WTC11 (cell line): Measurements from ENCODE around the gene MTA3. TPM values are rescaled to one million over a fixed set of nuclear protein-coding genes. Genes with fewer than 3 reads are reported as not detected.

Source experiments
- ATAC-seq: fragments of 200-7000 bp; cut with Tn5 transposase; 2 replicates; pipeline ENCODE4 v1.10.0; 2021; ENCODE audit warnings: mild to moderate bottlenecking, moderate library complexity
- CTCF ChIA-PET: fragments of 300-600 bp; sonication (Branson Sonifier 250); formaldehyde crosslinking; loops from one replicate; lab custom pipeline; 2021; ENCODE audit warnings: antibody characterized with exemption; lab: Charles Lee
- POLR2A ChIA-PET: fragments of 350-600 bp; sonication (Branson Sonifier 250); formaldehyde crosslinking; loops from one replicate; lab custom pipeline; 2021; ENCODE audit warnings: antibody characterized with exemption; lab: Charles Lee
- DNase-seq: peaks from one replicate; pipeline ENCODE4 v3.0.0; 2021; ENCODE audit warnings: low spot score
- H3K27ac Mint-ChIP-seq: 2 replicates; pipeline ENCODE4 v1.8.0; 2021; ENCODE audit warnings: mixed read lengths
- H3K27me3 Mint-ChIP-seq: 2 replicates; pipeline ENCODE4 v1.8.0; 2021; ENCODE audit warnings: low read depth, mild to moderate bottlenecking, moderate library complexity, mixed read lengths
- H3K36me3 Mint-ChIP-seq: 2 replicates; pipeline ENCODE4 v1.8.0; 2021; ENCODE audit warnings: mixed read lengths
- H3K4me1 Mint-ChIP-seq: 2 replicates; pipeline ENCODE4 v1.8.0; 2022; ENCODE audit warnings: mixed read lengths
- H3K4me3 Mint-ChIP-seq: 2 replicates; pipeline ENCODE4 v1.8.0; 2021; ENCODE audit warnings: mild to moderate bottlenecking, moderate library complexity, mixed read lengths
- H3K9me3 Mint-ChIP-seq: 2 replicates; pipeline ENCODE4 v1.8.0; 2021; ENCODE audit warnings: mixed read lengths
- AR ChIP-seq: fragments of 250-450 bp; sonication (Bioruptor Pico); IDR thresholded peaks from 2 replicates; pipeline ENCODE4 v1.9.0; 2021; ENCODE audit warnings: mild to moderate bottlenecking
- CDX4 ChIP-seq: fragments of 250-450 bp; sonication (Bioruptor Pico); IDR thresholded peaks from 2 replicates; pipeline ENCODE4 v1.9.0; 2021; ENCODE audit warnings: moderate library complexity, mild to moderate bottlenecking, inconsistent platforms, borderline replicate concordance
- GTF2I ChIP-seq: fragments of 250-450 bp; sonication (Bioruptor Pico); conservative IDR thresholded peaks from 2 replicates; pipeline ENCODE4 v1.4.0; 2021; ENCODE audit warnings: mild to moderate bottlenecking
- JAZF1 ChIP-seq: fragments of 250-450 bp; sonication (Bioruptor Pico); IDR thresholded peaks from 2 replicates; pipeline ENCODE4 v1.9.0; 2021; ENCODE audit warnings: moderate library complexity, mild to moderate bottlenecking, inconsistent platforms
- KAT7 ChIP-seq: sonication (generic); formaldehyde crosslinking; IDR thresholded peaks from 2 replicates; pipeline ENCODE4 v1.8.1; 2023; ENCODE audit warnings: missing genetic modification reagents, mild to moderate bottlenecking, borderline replicate concordance
- NR2C2 ChIP-seq: sonication (generic); formaldehyde crosslinking; IDR thresholded peaks from 2 replicates; pipeline ENCODE4 v1.8.0; 2022; ENCODE audit warnings: mild to moderate bottlenecking, missing genetic modification reagents
- PRDM15 ChIP-seq: sonication (generic); formaldehyde crosslinking; IDR thresholded peaks from 2 replicates; pipeline ENCODE4 v1.8.0; 2022; ENCODE audit warnings: missing genetic modification reagents
- SOX15 ChIP-seq: fragments of 250-450 bp; sonication (Bioruptor Pico); IDR thresholded peaks from 2 replicates; pipeline ENCODE4 v1.9.0; 2021; ENCODE audit warnings: mild to moderate bottlenecking
- SP1 ChIP-seq: sonication (generic); formaldehyde crosslinking; conservative IDR thresholded peaks from 2 replicates; pipeline ENCODE4 v1.8.1; 2022; ENCODE audit warnings: missing genetic modification reagents
- TEAD4 ChIP-seq: sonication (generic); formaldehyde crosslinking; IDR thresholded peaks from 2 replicates; pipeline ENCODE4 v1.8.0; 2022; ENCODE audit warnings: mild to moderate bottlenecking, missing genetic modification reagents
- ZMAT4 ChIP-seq: fragments of 250-450 bp; sonication (Bioruptor Pico); IDR thresholded peaks from 2 replicates; pipeline ENCODE4 v1.9.0; 2021; ENCODE audit warnings: mild to moderate bottlenecking
- ZNF121 ChIP-seq: sonication (generic); formaldehyde crosslinking; IDR thresholded peaks from 2 replicates; pipeline ENCODE4 v1.8.0; 2023; ENCODE audit warnings: missing genetic modification reagents
- ZNF138 ChIP-seq: sonication (generic); formaldehyde crosslinking; conservative IDR thresholded peaks from 2 replicates; pipeline ENCODE4 v1.8.1; 2022; ENCODE audit warnings: mild to moderate bottlenecking, moderate library complexity, missing genetic modification reagents
- total RNA-seq: library from RNA; stranded (reverse); gene quantifications from 3 replicates; pipeline ENCODE4 v1.2.3, GENCODE V29; 2021
- TF ChIP-seq, protein P1 (sequence below): sonication (generic); formaldehyde crosslinking; IDR thresholded peaks from 2 replicates; pipeline ENCODE4 v1.8.1; 2023; ENCODE audit warnings: mild to moderate bottlenecking, missing genetic modification reagents

MTA3 gene
- total RNA-seq, 1 experiment from 2014 or later = 153 TPM

GRCh38 chr2:42696987-42697386 is 128.6 kb downstream of the MTA3 start (continued):
- no peak for TF ChIP-seq CDX4 (CRISPR knock-in tag)
- TF ChIP-seq SOX15 (CRISPR knock-in tag) = no peak
- TF ChIP-seq, protein P1, sequence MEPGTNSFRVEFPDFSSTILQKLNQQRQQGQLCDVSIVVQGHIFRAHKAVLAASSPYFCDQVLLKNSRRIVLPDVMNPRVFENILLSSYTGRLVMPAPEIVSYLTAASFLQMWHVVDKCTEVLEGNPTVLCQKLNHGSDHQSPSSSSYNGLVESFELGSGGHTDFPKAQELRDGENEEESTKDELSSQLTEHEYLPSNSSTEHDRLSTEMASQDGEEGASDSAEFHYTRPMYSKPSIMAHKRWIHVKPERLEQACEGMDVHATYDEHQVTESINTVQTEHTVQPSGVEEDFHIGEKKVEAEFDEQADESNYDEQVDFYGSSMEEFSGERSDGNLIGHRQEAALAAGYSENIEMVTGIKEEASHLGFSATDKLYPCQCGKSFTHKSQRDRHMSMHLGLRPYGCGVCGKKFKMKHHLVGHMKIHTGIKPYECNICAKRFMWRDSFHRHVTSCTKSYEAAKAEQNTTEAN = no peak
- no peak for TF ChIP-seq NR2C2 (CRISPR knock-in tag)
- TF ChIP-seq JAZF1 (CRISPR knock-in tag) = no peak
- TF ChIP-seq SP1 (CRISPR knock-in tag) = no peak
- no peak for TF ChIP-seq ZNF138 (CRISPR knock-in tag)
- no peak for TF ChIP-seq AR (CRISPR knock-in tag)
- no peak for TF ChIP-seq GTF2I (CRISPR knock-in tag)

- CTCF ChIA-PET = no interaction called here
- peaks cover 5% of the 10 kb centered on the region for H3K4me1 Mint-ChIP-seq
- peaks cover 17% of the 10 kb centered on the region for H3K36me3 Mint-ChIP-seq
- no peak for DNase-seq
- peak overlapping the region; percentile 57 for H3K27ac Mint-ChIP-seq
- no peaks in the 10 kb centered on the region for H3K9me3 Mint-ChIP-seq
- TF ChIP-seq ZMAT4 (CRISPR knock-in tag) (no peak), KAT7 (CRISPR knock-in tag) (no peak)
- TF ChIP-seq, all 79 proteins: peak for 0
- POLR2A ChIA-PET = no interaction called here
- H3K4me3 Mint-ChIP-seq = no peak overlapping the region
- no peak for ATAC-seq
- H3K27me3 Mint-ChIP-seq = no peaks in the 10 kb centered on the region
Measured at GRCh38 chr2:42698940-42699339, 130.5 kb downstream of the MTA3 start.

- H3K27ac Mint-ChIP-seq = peak overlapping the region; percentile 85
- TF ChIP-seq PRDM15 (CRISPR knock-in tag) (no peak), SOX15 (CRISPR knock-in tag) (no peak), ZNF121 (CRISPR knock-in tag) (no peak), TEAD4 (CRISPR knock-in tag) (peak; percentile 18; the same call in 1 of the 2 replicates)
- TF ChIP-seq, all 79 proteins: peak for 1
- no peaks in the 10 kb centered on the region for H3K27me3 Mint-ChIP-seq
- peaks cover 42% of the 10 kb centered on the region for H3K36me3 Mint-ChIP-seq
- ChIA-PET POLR2A (no interaction called here), CTCF (interaction anchor here (0.8 kb wide), 1 partner anchor 44 kb away, joined by 3 read pairs; no protein-coding TSS in a partner anchor)
- DNase-seq (peak; percentile 47), ATAC-seq (peak; percentile 91)
- H3K4me1 Mint-ChIP-seq = peaks cover 25% of the 10 kb centered on the region
- H3K9me3 Mint-ChIP-seq = no peaks in the 10 kb centered on the region
- no peak overlapping the region for H3K4me3 Mint-ChIP-seq
Measured at GRCh38 chr2:42706836-42707235, 138.4 kb downstream of the MTA3 start.
